H1 (cell line): ENCODE results near the gene TCERG1L. TPM values are rescaled to one million over a fixed set of nuclear protein-coding genes. Genes with fewer than 3 reads are reported as not detected.

ENCODE experiments used
- EGR1 ChIP-seq: IDR thresholded peaks from 2 replicates; pipeline ENCODE4 v1.6.1; 2011; ENCODE audit warnings: low read depth, low read length, borderline replicate concordance
- GABPA ChIP-seq: IDR thresholded peaks from 2 replicates; pipeline ENCODE4 v1.6.1; 2011; ENCODE audit warnings: mild to moderate bottlenecking, low read length, moderate library complexity, borderline replicate concordance; ENCODE audit not compliant: insufficient read depth
- KDM5A ChIP-seq: fragments of 200-600 bp; IDR thresholded peaks from 2 replicates; pipeline ENCODE4 v1.7.1; 2012; ENCODE audit warnings: mild to moderate bottlenecking, low read length, inconsistent platforms, mixed read lengths
- PHF8 ChIP-seq: fragments of 200-600 bp; sonication (generic); conservative IDR thresholded peaks from 2 replicates; pipeline ENCODE4 v1.7.1; 2012; ENCODE audit warnings: low read depth, mild to moderate bottlenecking, inconsistent platforms, low read length, moderate library complexity
- RFX5 ChIP-seq: IDR thresholded peaks from 2 replicates; pipeline ENCODE4 v1.6.1; 2011; ENCODE audit warnings: low read depth, low read length, improper control_type of control experiment, borderline replicate concordance
- RXRA ChIP-seq: IDR thresholded peaks from 2 replicates; pipeline ENCODE4 v1.6.1; 2011; ENCODE audit warnings: low read depth, mild to moderate bottlenecking, low read length, moderate library complexity; ENCODE audit not compliant: insufficient read depth
- SP4 ChIP-seq: IDR thresholded peaks from 2 replicates; pipeline ENCODE4 v1.6.1; 2012; ENCODE audit warnings: low read length, inconsistent platforms
- TAF1 ChIP-seq: IDR thresholded peaks from 2 replicates; pipeline ENCODE4 v1.6.1; 2011; ENCODE audit warnings: mild to moderate bottlenecking, low read depth, low read length
- polyA plus RNA-seq, 7 experiments: library from polyadenylated mRNA; depleted of rRNA in 3 of 7; stranded (reverse) in 5 of 7; unstranded in 2 of 7; fragments of >200 nt in 5 of 7; fragments of 200-250 nt in 2 of 7; gene quantifications; 1 replicate in 5 of 7; 2 replicates in 1 of 7; 4 replicates in 1 of 7; pipeline versions ENCODE4 v1.2.1 to v1.2.3, GENCODE V29; 2011 to 2013; ENCODE audit warnings: missing spikeins in 2 of 7, mixed read lengths in 2 of 7
- total RNA-seq: library from RNA; stranded (reverse); fragmentation: NEBNext Ultra II Directional; extraction: Animal tissue kit (Norgen Biotek cat#: 25700); gene quantifications from 2 replicates; pipeline ENCODE4 v1.2.1, GENCODE V29; 2021
- TF ChIP-seq, protein P1 (sequence below): fragments of 300-600 bp; sonication (generic); IDR thresholded peaks from 2 replicates; pipeline ENCODE4 v1.7.1; 2012; ENCODE audit warnings: low read length, moderate library complexity, mild to moderate bottlenecking, inconsistent platforms; ENCODE audit not compliant: insufficient replicate concordance
- TF ChIP-seq, protein P2 (sequence below): IDR thresholded peaks from 2 replicates; pipeline ENCODE4 v1.6.1; 2012; ENCODE audit warnings: inconsistent platforms

TCERG1L gene
- total and polyA plus RNA-seq, 2 of the 8 experiments (the other 6 are each of a cell fraction or from before 2014, with no cell fraction given), result 3.9 to 6.9 TPM

DNA sequence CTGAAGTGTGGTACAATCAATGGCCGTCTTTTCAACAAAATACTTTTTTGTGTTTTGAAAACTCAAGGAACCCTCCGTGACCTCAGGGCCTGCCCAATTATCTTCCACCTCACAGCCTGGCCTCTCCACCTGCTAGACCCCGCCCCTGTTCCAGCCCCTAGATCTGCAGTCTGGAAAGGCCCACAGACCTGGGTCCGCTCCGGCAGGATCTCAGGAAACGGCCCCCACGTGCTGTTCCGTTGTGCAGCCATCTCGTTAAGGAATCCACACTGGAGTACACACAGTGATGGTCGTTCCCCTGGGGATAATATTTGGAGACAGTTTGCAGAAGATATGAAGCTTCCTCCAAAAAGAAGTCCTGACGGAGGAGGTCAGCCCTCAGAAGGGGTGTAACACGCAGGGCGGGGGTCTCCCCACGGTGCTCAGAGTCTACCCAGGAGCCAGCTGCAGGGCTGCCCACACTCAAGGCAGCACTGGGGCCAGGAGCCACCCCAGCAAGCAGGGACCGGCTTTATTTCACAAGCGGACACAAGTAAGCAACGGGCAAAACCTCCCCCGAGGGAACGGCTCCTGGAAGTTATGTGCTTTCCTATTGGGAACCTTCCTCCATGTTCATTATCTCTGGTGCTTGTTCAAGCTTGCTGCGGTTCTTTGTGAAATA lies 73.4 kb downstream of the TCERG1L start (continued):
- TF ChIP-seq, protein P1, sequence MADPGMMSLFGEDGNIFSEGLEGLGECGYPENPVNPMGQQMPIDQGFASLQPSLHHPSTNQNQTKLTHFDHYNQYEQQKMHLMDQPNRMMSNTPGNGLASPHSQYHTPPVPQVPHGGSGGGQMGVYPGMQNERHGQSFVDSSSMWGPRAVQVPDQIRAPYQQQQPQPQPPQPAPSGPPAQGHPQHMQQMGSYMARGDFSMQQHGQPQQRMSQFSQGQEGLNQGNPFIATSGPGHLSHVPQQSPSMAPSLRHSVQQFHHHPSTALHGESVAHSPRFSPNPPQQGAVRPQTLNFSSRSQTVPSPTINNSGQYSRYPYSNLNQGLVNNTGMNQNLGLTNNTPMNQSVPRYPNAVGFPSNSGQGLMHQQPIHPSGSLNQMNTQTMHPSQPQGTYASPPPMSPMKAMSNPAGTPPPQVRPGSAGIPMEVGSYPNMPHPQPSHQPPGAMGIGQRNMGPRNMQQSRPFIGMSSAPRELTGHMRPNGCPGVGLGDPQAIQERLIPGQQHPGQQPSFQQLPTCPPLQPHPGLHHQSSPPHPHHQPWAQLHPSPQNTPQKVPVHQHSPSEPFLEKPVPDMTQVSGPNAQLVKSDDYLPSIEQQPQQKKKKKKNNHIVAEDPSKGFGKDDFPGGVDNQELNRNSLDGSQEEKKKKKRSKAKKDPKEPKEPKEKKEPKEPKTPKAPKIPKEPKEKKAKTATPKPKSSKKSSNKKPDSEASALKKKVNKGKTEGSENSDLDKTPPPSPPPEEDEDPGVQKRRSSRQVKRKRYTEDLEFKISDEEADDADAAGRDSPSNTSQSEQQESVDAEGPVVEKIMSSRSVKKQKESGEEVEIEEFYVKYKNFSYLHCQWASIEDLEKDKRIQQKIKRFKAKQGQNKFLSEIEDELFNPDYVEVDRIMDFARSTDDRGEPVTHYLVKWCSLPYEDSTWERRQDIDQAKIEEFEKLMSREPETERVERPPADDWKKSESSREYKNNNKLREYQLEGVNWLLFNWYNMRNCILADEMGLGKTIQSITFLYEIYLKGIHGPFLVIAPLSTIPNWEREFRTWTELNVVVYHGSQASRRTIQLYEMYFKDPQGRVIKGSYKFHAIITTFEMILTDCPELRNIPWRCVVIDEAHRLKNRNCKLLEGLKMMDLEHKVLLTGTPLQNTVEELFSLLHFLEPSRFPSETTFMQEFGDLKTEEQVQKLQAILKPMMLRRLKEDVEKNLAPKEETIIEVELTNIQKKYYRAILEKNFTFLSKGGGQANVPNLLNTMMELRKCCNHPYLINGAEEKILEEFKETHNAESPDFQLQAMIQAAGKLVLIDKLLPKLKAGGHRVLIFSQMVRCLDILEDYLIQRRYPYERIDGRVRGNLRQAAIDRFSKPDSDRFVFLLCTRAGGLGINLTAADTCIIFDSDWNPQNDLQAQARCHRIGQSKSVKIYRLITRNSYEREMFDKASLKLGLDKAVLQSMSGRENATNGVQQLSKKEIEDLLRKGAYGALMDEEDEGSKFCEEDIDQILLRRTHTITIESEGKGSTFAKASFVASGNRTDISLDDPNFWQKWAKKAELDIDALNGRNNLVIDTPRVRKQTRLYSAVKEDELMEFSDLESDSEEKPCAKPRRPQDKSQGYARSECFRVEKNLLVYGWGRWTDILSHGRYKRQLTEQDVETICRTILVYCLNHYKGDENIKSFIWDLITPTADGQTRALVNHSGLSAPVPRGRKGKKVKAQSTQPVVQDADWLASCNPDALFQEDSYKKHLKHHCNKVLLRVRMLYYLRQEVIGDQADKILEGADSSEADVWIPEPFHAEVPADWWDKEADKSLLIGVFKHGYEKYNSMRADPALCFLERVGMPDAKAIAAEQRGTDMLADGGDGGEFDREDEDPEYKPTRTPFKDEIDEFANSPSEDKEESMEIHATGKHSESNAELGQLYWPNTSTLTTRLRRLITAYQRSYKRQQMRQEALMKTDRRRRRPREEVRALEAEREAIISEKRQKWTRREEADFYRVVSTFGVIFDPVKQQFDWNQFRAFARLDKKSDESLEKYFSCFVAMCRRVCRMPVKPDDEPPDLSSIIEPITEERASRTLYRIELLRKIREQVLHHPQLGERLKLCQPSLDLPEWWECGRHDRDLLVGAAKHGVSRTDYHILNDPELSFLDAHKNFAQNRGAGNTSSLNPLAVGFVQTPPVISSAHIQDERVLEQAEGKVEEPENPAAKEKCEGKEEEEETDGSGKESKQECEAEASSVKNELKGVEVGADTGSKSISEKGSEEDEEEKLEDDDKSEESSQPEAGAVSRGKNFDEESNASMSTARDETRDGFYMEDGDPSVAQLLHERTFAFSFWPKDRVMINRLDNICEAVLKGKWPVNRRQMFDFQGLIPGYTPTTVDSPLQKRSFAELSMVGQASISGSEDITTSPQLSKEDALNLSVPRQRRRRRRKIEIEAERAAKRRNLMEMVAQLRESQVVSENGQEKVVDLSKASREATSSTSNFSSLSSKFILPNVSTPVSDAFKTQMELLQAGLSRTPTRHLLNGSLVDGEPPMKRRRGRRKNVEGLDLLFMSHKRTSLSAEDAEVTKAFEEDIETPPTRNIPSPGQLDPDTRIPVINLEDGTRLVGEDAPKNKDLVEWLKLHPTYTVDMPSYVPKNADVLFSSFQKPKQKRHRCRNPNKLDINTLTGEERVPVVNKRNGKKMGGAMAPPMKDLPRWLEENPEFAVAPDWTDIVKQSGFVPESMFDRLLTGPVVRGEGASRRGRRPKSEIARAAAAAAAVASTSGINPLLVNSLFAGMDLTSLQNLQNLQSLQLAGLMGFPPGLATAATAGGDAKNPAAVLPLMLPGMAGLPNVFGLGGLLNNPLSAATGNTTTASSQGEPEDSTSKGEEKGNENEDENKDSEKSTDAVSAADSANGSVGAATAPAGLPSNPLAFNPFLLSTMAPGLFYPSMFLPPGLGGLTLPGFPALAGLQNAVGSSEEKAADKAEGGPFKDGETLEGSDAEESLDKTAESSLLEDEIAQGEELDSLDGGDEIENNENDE, result no peak
- no peak for TF ChIP-seq RXRA
- no peak for TF ChIP-seq RFX5
- no peak for TF ChIP-seq SP4
- TF ChIP-seq GABPA, result no peak
- no peak for TF ChIP-seq KDM5A
- no peak for TF ChIP-seq TAF1
- TF ChIP-seq EGR1, result no peak
- TF ChIP-seq PHF8, result no peak
- TF ChIP-seq, protein P2, sequence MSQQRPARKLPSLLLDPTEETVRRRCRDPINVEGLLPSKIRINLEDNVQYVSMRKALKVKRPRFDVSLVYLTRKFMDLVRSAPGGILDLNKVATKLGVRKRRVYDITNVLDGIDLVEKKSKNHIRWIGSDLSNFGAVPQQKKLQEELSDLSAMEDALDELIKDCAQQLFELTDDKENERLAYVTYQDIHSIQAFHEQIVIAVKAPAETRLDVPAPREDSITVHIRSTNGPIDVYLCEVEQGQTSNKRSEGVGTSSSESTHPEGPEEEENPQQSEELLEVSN, result no peak
